Measurements from ENCODE around the gene RNU5D-1.

GRCh38 chr1:44735992-44736391 lies 5.0 kb upstream of the RNU5D-1 start:
- TF ChIP-seq CTCF (IDR thresholded peaks at IDR 0.05) (no peak), POLR2A (IDR thresholded peaks at IDR 0.05) (no peak), POLR2AphosphoS5 (IDR thresholded peaks at IDR 0.05) (no peak), EP300 (IDR thresholded peaks at IDR 0.05) (no peak)
